GM12878 (cell line): ENCODE results near the gene NCR2. TPM values are rescaled to one million over a fixed set of nuclear protein-coding genes. Genes with fewer than 3 reads are reported as not detected.

ENCODE experiments used
- ATAC-seq: fragments of 200-7000 bp; cut with Tn5 transposase; 3 replicates; pipeline ENCODE4 v1.9.1; 2020; ENCODE audit warnings: mild to moderate bottlenecking, moderate library complexity
- BruUV-seq: library from RNA; stranded (reverse); fragments of 400-500 nt; replicated peaks from 2 replicates; lab custom pipeline; 2021; lab: Mats Ljungman, UMichigan
- CTCF ChIA-PET: fragments of 300-600 bp; sonication (Branson Sonifier 250); formaldehyde crosslinking; extraction: SDS; loops from one replicate; lab custom pipeline; 2021; ENCODE audit warnings: inconsistent platforms; lab: Yijun Ruan, JAX
- POLR2A ChIA-PET: fragments of 350-600 bp; formaldehyde crosslinking; extraction: SDS; loops from one replicate; lab custom pipeline; 2021; ENCODE audit warnings: inconsistent platforms; lab: Charles Lee
- RAD21 ChIA-PET: fragments of 300-600 bp; sonication (Branson Sonifier 250); formaldehyde crosslinking; loops from one replicate; lab custom pipeline; 2023; ENCODE audit warnings: antibody characterized with exemption; ENCODE audit not compliant: unreplicated experiment; lab: Charles Lee
- SMC1A ChIA-PET: fragments of 300-600 bp; sonication (Branson Sonifier 250); formaldehyde crosslinking; loops from one replicate; lab custom pipeline; 2023; ENCODE audit not compliant: unreplicated experiment, uncharacterized antibody; lab: Charles Lee
- DNase-seq: peaks from one replicate; pipeline ENCODE4 v3.0.0-alpha.2; 2011; ENCODE audit warnings: low read depth, low spot score
- FAIRE-seq: peaks from 3 replicates; lab custom pipeline; 2011; peaks lifted over from hg19 to GRCh38; lab: Jason Lieb, UNC
- H2AFZ ChIP-seq: 2 replicates; pipeline ENCODE4 v1.6.0; 2011; ENCODE audit warnings: low read depth, low read length, control low read depth; ENCODE audit not compliant: control insufficient read depth
- H3K27ac ChIP-seq: 2 replicates; pipeline ENCODE4 v1.5.1; 2011; ENCODE audit warnings: control low read depth; ENCODE audit not compliant: control insufficient read depth, insufficient read depth
- H3K27me3 ChIP-seq, 2 experiments: replicated peaks in 1 of 2; 2 replicates each; pipeline versions ENCODE4 v1.6.0 to v1.6.1; 2011; ENCODE audit warnings: low read length in 1 of 2; ENCODE audit not compliant: control insufficient read depth in 2 of 2, insufficient read depth in 2 of 2
- H3K36me3 ChIP-seq, 2 experiments: 2 replicates each; pipeline ENCODE4 v1.5.1; 2011; ENCODE audit warnings: low read length in 1 of 2; ENCODE audit not compliant: control insufficient read depth in 2 of 2, insufficient read depth in 2 of 2
- H3K4me1 ChIP-seq: 2 replicates; pipeline ENCODE4 v1.6.1; 2011; ENCODE audit warnings: mild to moderate bottlenecking, low read length, moderate library complexity, mixed read lengths; ENCODE audit not compliant: control insufficient read depth, insufficient read depth
- H3K4me2 ChIP-seq: 2 replicates; pipeline ENCODE4 v1.6.0; 2011; ENCODE audit warnings: control low read depth; ENCODE audit not compliant: control insufficient read depth, insufficient read depth
- H3K4me3 ChIP-seq: fragments of 200-600 bp; sonication (generic); 2 replicates; pipeline ENCODE4 v1.5.1; 2016
- H3K79me2 ChIP-seq: 2 replicates; pipeline ENCODE4 v1.6.0; 2011; ENCODE audit warnings: low read length; ENCODE audit not compliant: control insufficient read depth, insufficient read depth
- H3K9ac ChIP-seq: 2 replicates; pipeline ENCODE4 v1.8.0; 2011; ENCODE audit warnings: low read length, control low read depth, mixed read lengths; ENCODE audit not compliant: control insufficient read depth, insufficient read depth
- H3K9me3 ChIP-seq: replicated peaks from 3 replicates; pipeline ENCODE4 v1.5.1; 2011; ENCODE audit warnings: mild to moderate bottlenecking, low read length; ENCODE audit not compliant: control insufficient read depth, insufficient read depth
- H4K20me1 ChIP-seq: 2 replicates; pipeline ENCODE4 v1.6.0; 2011; ENCODE audit not compliant: control insufficient read depth, insufficient read depth
- CHD1 ChIP-seq: IDR thresholded peaks from 2 replicates; pipeline ENCODE4 v1.6.1; 2012; ENCODE audit warnings: low read depth, low read length, improper control_type of control experiment
- CREB1 ChIP-seq: IDR thresholded peaks from 2 replicates; pipeline ENCODE4 v1.6.1; 2012; ENCODE audit warnings: low read depth, mild to moderate bottlenecking, inconsistent platforms
- E2F4 ChIP-seq: IDR thresholded peaks from 2 replicates; pipeline ENCODE4 v1.6.1; 2012; ENCODE audit warnings: low read depth, low read length, improper control_type of control experiment
- RAD21 ChIP-seq: IDR thresholded peaks from 2 replicates; pipeline ENCODE4 v1.6.1; 2011; ENCODE audit warnings: mild to moderate bottlenecking, low read depth, low read length, moderate library complexity; ENCODE audit not compliant: insufficient read depth
- RBBP5 ChIP-seq: fragments of 200-600 bp; sonication (generic); conservative IDR thresholded peaks from 2 replicates; pipeline ENCODE4 v1.6.1; 2016
- TARDBP ChIP-seq: IDR thresholded peaks from 2 replicates; pipeline ENCODE4 v1.6.1; 2016; ENCODE audit warnings: borderline replicate concordance
- ZNF687 ChIP-seq: fragments of 450-650 bp; IDR thresholded peaks from 2 replicates; pipeline ENCODE4 v1.6.1; 2017; ENCODE audit warnings: mild to moderate bottlenecking, moderate library complexity
- WGBS: methylation state at CpG from one replicate; pipeline ENCODE4 v1.1.6; 2016; ENCODE audit warnings: low lambda C conversion rate; ENCODE audit not compliant: insufficient replicate concordance, insufficient coverage; ENCODE audit errors: missing lambda C conversion rate; 5-methylcytosine and 5-hydroxymethylcytosine counted together
- in situ Hi-C: fragments of 300-500 bp; cut with MboI; formaldehyde crosslinking; loops from 9 replicates; pipeline ENCODE4 v1.14.3; 2018; ENCODE audit warnings: mixed read lengths
- intact Hi-C: fragments of 100-400 bp; cut with micrococcal nuclease; formaldehyde crosslinking; loops from one replicate; pipeline ENCODE4 v1.14.2; 2022; ENCODE audit not compliant: unreplicated experiment
- polyA plus RNA-seq, 11 experiments: library from polyadenylated mRNA; depleted of rRNA in 4 of 11; unstranded in 6 of 11; stranded (reverse) in 5 of 11; fragments of >200 nt; fragmentation: Nextera tagmentation in 4 of 11; fragmentation: Illumina TruSeq in 1 of 11; extraction: Ambion mirVana in 4 of 11; extraction: Trizol in 1 of 11; gene quantifications; 1 replicate in 1 of 11; 2 replicates in 10 of 11; pipeline versions ENCODE4 v1.2.1 to v1.2.3, GENCODE V29; 2011 to 2016; ENCODE audit warnings: inconsistent platforms in 2 of 11, missing spikeins in 2 of 11, low read depth in 1 of 11
- total RNA-seq, 4 experiments: library from RNA; depleted of rRNA in 3 of 4; stranded (reverse); fragments of >200 nt in 3 of 4; fragmentation: Illumina TruSeq in 1 of 4; extraction: Trizol in 1 of 4; gene quantifications; 2 replicates each; pipeline versions ENCODE4 v1.2.1 to v1.2.3, GENCODE V29; 2013 to 2021

Gene NCR2
- total and polyA plus RNA-seq, 10 of the 15 experiments (the other 5 are each of a cell fraction or from before 2014, with no cell fraction given) = 0.21 to 0.53 TPM; not detected in 8

- Histone ChIP-seq H3K4me3 (no peak overlapping the region), H3K36me3 (no peaks in the 10 kb centered on the region), H3K27ac (no peak overlapping the region), H3K79me2 (no peaks in the 10 kb centered on the region), H3K9me3 (peaks cover 14% of the 10 kb centered on the region; the same call in 2 of the 3 replicates), H4K20me1 (no peaks in the 10 kb centered on the region), H3K9ac (no peak overlapping the region), H3K4me1 (no peaks in the 10 kb centered on the region), H3K4me2 (no peak overlapping the region), H3K27me3 (0 out of 4 replicates have a peak, but pooled peaks cover 0 to 1% of the 10 kb centered on the region in 2 experiments), H2AFZ (no peak overlapping the region)
- TF ChIP-seq ZNF687 (no peak), E2F4 (no peak), CHD1 (no peak), TARDBP (no peak), RBBP5 (no peak), CREB1 (no peak), RAD21 (no peak)
- POLR2A ChIA-PET = no interaction called here
- CTCF ChIA-PET = no interaction called here
- no peak for ATAC-seq
- DNase-seq = no peak
- 45% methylated on average over 6 of the region's 7 CpGs for WGBS
- SMC1A ChIA-PET = no interaction called here
- RAD21 ChIA-PET = no interaction called here
- no TSS peak for BruUV-seq
- in situ Hi-C loops (no loop called here), intact Hi-C loops (no loop called here)
- FAIRE-seq = no peak
These were observed 23.1 kb downstream of the NCR2 start for GRCh38 chr6:41358503-41358902.
